ENCODE results near the gene UBE2V1. TPM values are rescaled to one million over a fixed set of nuclear protein-coding genes. Genes with fewer than 3 reads are reported as not detected.
A peak's percentile ranks its signal among the peaks of the same experiment; 100 is the strongest.
"Not testable (repeated sequence)": the region's sequence is repeated elsewhere in the genome, so short reads cannot be mapped to it uniquely, and the experiment has no call there.

Gene UBE2V1
- polyA plus RNA-seq, 1 donor = 131 TPM

DNA sequence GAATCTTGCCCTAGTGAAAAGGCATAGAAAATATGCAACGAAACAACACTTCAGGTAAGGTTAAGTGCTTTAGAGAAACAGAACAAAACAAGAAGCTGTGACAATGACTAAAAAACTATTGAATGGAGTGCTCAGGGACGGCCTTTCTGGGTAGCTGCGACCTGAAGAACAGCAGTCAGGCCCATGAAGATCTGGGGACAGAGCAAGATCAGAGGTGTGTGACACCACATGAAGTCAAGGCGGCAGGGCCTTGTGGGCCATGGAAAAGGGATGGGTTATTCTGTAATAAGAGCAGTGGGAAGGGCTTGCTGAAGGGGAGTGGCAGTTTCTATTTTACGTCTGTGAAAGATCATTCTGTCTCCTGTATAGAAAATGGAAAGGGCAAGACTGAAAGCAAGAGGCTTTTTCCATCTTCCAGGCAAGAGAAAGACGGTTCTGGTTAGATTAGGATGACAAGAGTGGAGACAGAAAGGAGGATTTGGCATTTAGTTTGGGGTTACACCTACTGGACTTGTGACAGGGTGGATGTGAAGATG is 5.1 kb downstream of the UBE2V1 start:
- Histone ChIP-seq H3K27ac (ENCODE audit: low read length) (no peak overlapping the region), H3K4me3 (ENCODE audit: low read length) (no peak overlapping the region), H3K4me1 (ENCODE audit: control insufficient read depth, insufficient read depth, low read length) (peaks cover 34% of the 10 kb centered on the region), H3K9me3 (ENCODE audit: control insufficient read depth, low read depth, low read length) (no peaks in the 10 kb centered on the region), H3K36me3 (ENCODE audit: control insufficient read depth, insufficient read depth, low read length) (peaks cover 3% of the 10 kb centered on the region), H3K27me3 (ENCODE audit: control insufficient read depth, insufficient read depth, low read length) (no peaks in the 10 kb centered on the region)
- DNase-seq = no peak
- 86% methylated on average over 1 of the region's 6 CpGs for WGBS (ENCODE audit: insufficient coverage, low lambda C conversion rate)

DNA sequence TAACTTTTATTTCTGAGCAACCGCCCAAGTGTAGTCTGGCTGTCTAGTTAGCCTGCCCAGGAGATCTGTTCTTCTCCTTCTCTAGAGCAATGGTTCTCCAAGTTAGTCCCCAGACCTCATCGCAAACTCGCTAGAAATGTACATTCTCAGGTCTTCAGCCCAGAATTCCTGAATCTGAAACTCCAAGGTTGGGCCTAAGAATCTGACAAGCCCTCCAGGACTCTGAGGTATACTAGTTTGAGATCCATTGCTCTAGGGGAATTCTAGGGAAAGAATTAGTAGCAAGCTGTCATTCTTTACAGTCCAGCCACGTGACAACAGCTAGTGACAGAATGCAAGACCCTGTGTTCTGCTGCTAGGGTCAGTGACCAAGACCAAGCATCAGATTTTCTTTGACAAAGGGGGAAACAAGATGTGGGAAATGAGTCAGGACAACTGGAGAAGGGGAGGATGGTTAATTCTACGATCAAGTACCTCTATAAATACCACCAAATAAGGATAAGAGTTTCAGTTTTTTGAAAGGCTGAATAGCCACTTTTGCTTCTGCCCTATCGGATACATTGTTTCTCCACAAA is 5.8 kb downstream of the UBE2V1 start:
- H3K27ac ChIP-seq (ENCODE audit: low read length) = no peak overlapping the region
- peaks cover 38% of the 10 kb centered on the region for H3K4me1 ChIP-seq (ENCODE audit: control insufficient read depth, insufficient read depth, low read length)
- H3K4me3 ChIP-seq (ENCODE audit: low read length) = no peak overlapping the region
- H3K36me3 ChIP-seq (ENCODE audit: control insufficient read depth, insufficient read depth, low read length) = peaks cover 3% of the 10 kb centered on the region
- DNase-seq = no peak
- no CpG with 5 or more reads among the region's 6 CpGs for WGBS (ENCODE audit: insufficient coverage, low lambda C conversion rate)
- no peaks in the 10 kb centered on the region for H3K9me3 ChIP-seq (ENCODE audit: control insufficient read depth, low read depth, low read length)
- no peaks in the 10 kb centered on the region for H3K27me3 ChIP-seq (ENCODE audit: control insufficient read depth, insufficient read depth, low read length)

- not testable (repeated sequence) for DNase-seq; H3K9me3 ChIP-seq (ENCODE audit: control insufficient read depth, low read depth, low read length); H3K27ac ChIP-seq (ENCODE audit: low read length); H3K36me3 ChIP-seq (ENCODE audit: control insufficient read depth, insufficient read depth, low read length); H3K4me3 ChIP-seq (ENCODE audit: low read length); H3K27me3 ChIP-seq (ENCODE audit: control insufficient read depth, insufficient read depth, low read length)
- no CpG with 5 or more reads among the region's 5 CpGs for whole genome bisulfite sequencing (ENCODE audit: insufficient coverage, low lambda C conversion rate)
- peaks cover 39% of the 10 kb centered on the region for H3K4me1 ChIP-seq (ENCODE audit: control insufficient read depth, insufficient read depth, low read length)
These were observed 6.3 kb downstream of the UBE2V1 start for GRCh38 chr20:50106669-50107068.

DNA sequence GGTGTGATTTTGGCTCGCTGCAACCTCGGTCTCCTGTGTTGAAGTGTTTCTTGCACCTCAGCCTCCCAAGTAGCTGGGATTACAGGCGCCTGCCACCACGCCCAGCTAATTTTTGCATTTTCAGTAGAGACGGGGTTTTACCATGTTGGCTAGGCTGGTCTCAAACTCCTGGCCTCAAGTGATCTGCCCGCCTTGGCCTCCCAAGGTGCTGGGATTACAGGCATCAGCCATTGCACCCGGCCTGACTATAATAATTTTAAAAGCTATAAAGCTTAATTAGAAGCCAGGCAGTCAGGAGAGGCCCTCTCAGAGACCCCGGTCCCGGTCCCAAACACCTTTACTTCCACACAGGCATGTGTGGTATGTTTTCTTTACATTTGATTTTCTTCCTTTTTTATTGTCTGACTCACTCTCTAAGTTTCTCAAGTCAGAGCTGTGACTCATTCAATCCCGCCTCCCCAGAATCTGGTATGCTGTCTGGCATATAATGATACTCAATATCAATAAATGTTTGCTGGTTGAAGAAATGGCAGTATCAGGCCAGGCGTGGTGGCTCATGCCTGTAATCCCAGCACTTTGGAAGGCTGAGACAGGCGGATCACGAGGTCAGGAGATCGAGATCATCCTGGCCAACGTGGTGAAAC is 9.4 kb downstream of the UBE2V1 start:
- H3K9me3 ChIP-seq (ENCODE audit: control insufficient read depth, low read depth, low read length); H3K27ac ChIP-seq (ENCODE audit: low read length); H3K27me3 ChIP-seq (ENCODE audit: control insufficient read depth, insufficient read depth, low read length); H3K4me3 ChIP-seq (ENCODE audit: low read length); H3K36me3 ChIP-seq (ENCODE audit: control insufficient read depth, insufficient read depth, low read length): not testable (repeated sequence)
- DNase-seq = peak in 1 of 2 donors; percentile 39
- 42% methylated on average over 2 of the region's 15 CpGs for WGBS (ENCODE audit: insufficient coverage, low lambda C conversion rate)
- peaks cover 27% of the 10 kb centered on the region for H3K4me1 ChIP-seq (ENCODE audit: control insufficient read depth, insufficient read depth, low read length)

DNA sequence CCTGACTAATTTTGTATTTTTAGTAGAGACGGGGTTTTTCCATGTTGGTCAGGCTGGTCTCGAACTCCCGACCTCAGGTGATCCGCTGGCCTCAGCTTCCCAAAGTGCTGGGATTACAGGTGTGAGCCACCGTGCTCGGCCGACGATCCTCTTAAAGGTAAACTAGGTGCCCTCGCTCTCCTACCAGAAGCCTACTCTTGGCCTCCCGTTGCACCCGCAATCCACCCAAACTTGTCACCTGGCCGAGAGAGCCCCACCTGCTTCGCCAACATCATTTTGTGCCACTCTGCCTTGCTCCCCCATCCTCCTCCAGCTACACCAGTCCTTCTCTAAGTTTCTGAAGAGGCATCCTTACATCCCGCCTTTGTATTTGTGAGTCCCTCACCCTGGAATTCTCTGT is 10.4 kb downstream of the UBE2V1 start:
- Histone ChIP-seq H3K4me1 (ENCODE audit: control insufficient read depth, insufficient read depth, low read length) (peaks cover 20% of the 10 kb centered on the region), H3K27ac (ENCODE audit: low read length) (peak overlapping the region; percentile 39)
- not testable (repeated sequence) for H3K4me3 ChIP-seq (ENCODE audit: low read length); H3K9me3 ChIP-seq (ENCODE audit: control insufficient read depth, low read depth, low read length); H3K27me3 ChIP-seq (ENCODE audit: control insufficient read depth, insufficient read depth, low read length); DNase-seq; H3K36me3 ChIP-seq (ENCODE audit: control insufficient read depth, insufficient read depth, low read length)
- no CpG with 5 or more reads among the region's 14 CpGs for WGBS (ENCODE audit: insufficient coverage, low lambda C conversion rate)

- WGBS (ENCODE audit: insufficient coverage, low lambda C conversion rate) = 13% methylated on average over 2 of the region's 4 CpGs
These were observed 11.1 kb downstream of the UBE2V1 start for GRCh38 chr20:50101887-50102286.

GRCh38 chr20:50101281-50101680 is 11.7 kb downstream of the UBE2V1 start:
- Histone ChIP-seq H3K9me3 (ENCODE audit: control insufficient read depth, low read depth, low read length) (no peaks in the 10 kb centered on the region), H3K27ac (ENCODE audit: low read length) (peak overlapping the region; percentile 39), H3K4me3 (ENCODE audit: low read length) (no peak overlapping the region), H3K36me3 (ENCODE audit: control insufficient read depth, insufficient read depth, low read length) (peaks cover 5% of the 10 kb centered on the region), H3K4me1 (ENCODE audit: control insufficient read depth, insufficient read depth, low read length) (peaks cover 20% of the 10 kb centered on the region), H3K27me3 (ENCODE audit: control insufficient read depth, insufficient read depth, low read length) (no peaks in the 10 kb centered on the region)
- no CpG with 5 or more reads among the region's 2 CpGs for WGBS (ENCODE audit: insufficient coverage, low lambda C conversion rate)
- DNase-seq = no peak

More at GRCh38 chr20:50101887-50102286, 11.1 kb downstream of the UBE2V1 start:
- peaks cover 20% of the 10 kb centered on the region for H3K4me1 ChIP-seq (ENCODE audit: control insufficient read depth, insufficient read depth, low read length)
- H3K27ac ChIP-seq (ENCODE audit: low read length) = peak overlapping the region; percentile 39
- H3K9me3 ChIP-seq (ENCODE audit: control insufficient read depth, low read depth, low read length) = no peaks in the 10 kb centered on the region
- peak; percentile 50 to 78 for DNase-seq
- H3K27me3 ChIP-seq (ENCODE audit: control insufficient read depth, insufficient read depth, low read length) = no peaks in the 10 kb centered on the region
- peaks cover 1% of the 10 kb centered on the region for H3K36me3 ChIP-seq (ENCODE audit: control insufficient read depth, insufficient read depth, low read length)
- H3K4me3 ChIP-seq (ENCODE audit: low read length) = no peak overlapping the region

GRCh38 chr20:50100552-50100951 is 12.4 kb downstream of the UBE2V1 start:
- Histone ChIP-seq H3K9me3 (ENCODE audit: control insufficient read depth, low read depth, low read length) (no peaks in the 10 kb centered on the region), H3K27me3 (ENCODE audit: control insufficient read depth, insufficient read depth, low read length) (no peaks in the 10 kb centered on the region), H3K4me1 (ENCODE audit: control insufficient read depth, insufficient read depth, low read length) (peaks cover 20% of the 10 kb centered on the region), H3K36me3 (ENCODE audit: control insufficient read depth, insufficient read depth, low read length) (peaks cover 12% of the 10 kb centered on the region), H3K4me3 (ENCODE audit: low read length) (no peak overlapping the region), H3K27ac (ENCODE audit: low read length) (no peak overlapping the region)
- no peak for DNase-seq

GRCh38 chr20:50099565-50099991 is 13.4 kb downstream of the UBE2V1 start:
- peaks cover 21% of the 10 kb centered on the region for H3K36me3 ChIP-seq (ENCODE audit: control insufficient read depth, insufficient read depth, low read length)
- no peak for DNase-seq
- no peaks in the 10 kb centered on the region for H3K27me3 ChIP-seq (ENCODE audit: control insufficient read depth, insufficient read depth, low read length)
- peaks cover 20% of the 10 kb centered on the region for H3K4me1 ChIP-seq (ENCODE audit: control insufficient read depth, insufficient read depth, low read length)
- no peak overlapping the region for H3K27ac ChIP-seq (ENCODE audit: low read length)
- no CpG with 5 or more reads among the region's 5 CpGs for WGBS (ENCODE audit: insufficient coverage, low lambda C conversion rate)
- no peaks in the 10 kb centered on the region for H3K9me3 ChIP-seq (ENCODE audit: control insufficient read depth, low read depth, low read length)
- H3K4me3 ChIP-seq (ENCODE audit: low read length) = no peak overlapping the region

DNA sequence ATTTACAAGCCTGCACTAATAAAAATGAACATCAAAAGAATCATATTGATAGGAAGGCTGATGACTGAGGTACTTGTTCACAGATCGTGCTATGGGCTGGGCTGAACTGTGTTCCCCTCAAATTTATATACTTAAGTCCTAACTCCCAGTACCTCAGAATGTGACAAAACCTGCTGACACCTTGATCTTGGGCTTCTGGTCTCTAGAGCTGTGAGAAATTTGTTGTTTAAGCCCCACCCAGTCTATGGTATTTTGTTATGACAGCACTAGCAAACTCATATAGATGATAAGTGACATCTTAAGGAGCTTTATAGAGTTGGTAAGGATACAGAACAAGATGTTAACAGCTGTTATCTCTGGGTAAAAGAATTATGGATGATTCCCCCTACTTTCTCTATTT is 13.8 kb downstream of the UBE2V1 start:
- Histone ChIP-seq H3K27ac (ENCODE audit: low read length) (no peak overlapping the region), H3K27me3 (ENCODE audit: control insufficient read depth, insufficient read depth, low read length) (no peaks in the 10 kb centered on the region), H3K36me3 (ENCODE audit: control insufficient read depth, insufficient read depth, low read length) (peaks cover 24% of the 10 kb centered on the region), H3K4me3 (ENCODE audit: low read length) (no peak overlapping the region), H3K9me3 (ENCODE audit: control insufficient read depth, low read depth, low read length) (no peaks in the 10 kb centered on the region), H3K4me1 (ENCODE audit: control insufficient read depth, insufficient read depth, low read length) (peaks cover 20% of the 10 kb centered on the region)
- peak in 1 of 2 donors; percentile 60 for DNase-seq
- no CpG with 5 or more reads among the region's 1 CpG for WGBS (ENCODE audit: insufficient coverage, low lambda C conversion rate)

GRCh38 chr20:50098259-50098658 is 14.7 kb downstream of the UBE2V1 start:
- Histone ChIP-seq H3K36me3 (ENCODE audit: control insufficient read depth, insufficient read depth, low read length) (peaks cover 26% of the 10 kb centered on the region), H3K27me3 (ENCODE audit: control insufficient read depth, insufficient read depth, low read length) (no peaks in the 10 kb centered on the region), H3K4me1 (ENCODE audit: control insufficient read depth, insufficient read depth, low read length) (peaks cover 18% of the 10 kb centered on the region)

More at GRCh38 chr20:50098259-50098658, 14.7 kb downstream of the UBE2V1 start:
- DNase-seq = no peak
- 0% methylated on average over 1 of the region's 2 CpGs for WGBS (ENCODE audit: insufficient coverage, low lambda C conversion rate)
- H3K9me3 ChIP-seq (ENCODE audit: control insufficient read depth, low read depth, low read length) = no peaks in the 10 kb centered on the region
- no peak overlapping the region for H3K27ac ChIP-seq (ENCODE audit: low read length)
- H3K4me3 ChIP-seq (ENCODE audit: low read length) = no peak overlapping the region
